ENCODE data around the gene CCDC180. TPM values are rescaled to one million over a fixed set of nuclear protein-coding genes. Genes with fewer than 3 reads are reported as not detected.

The CCDC180 gene
- total RNA-seq, 1 donor = 3.0 TPM

DNA sequence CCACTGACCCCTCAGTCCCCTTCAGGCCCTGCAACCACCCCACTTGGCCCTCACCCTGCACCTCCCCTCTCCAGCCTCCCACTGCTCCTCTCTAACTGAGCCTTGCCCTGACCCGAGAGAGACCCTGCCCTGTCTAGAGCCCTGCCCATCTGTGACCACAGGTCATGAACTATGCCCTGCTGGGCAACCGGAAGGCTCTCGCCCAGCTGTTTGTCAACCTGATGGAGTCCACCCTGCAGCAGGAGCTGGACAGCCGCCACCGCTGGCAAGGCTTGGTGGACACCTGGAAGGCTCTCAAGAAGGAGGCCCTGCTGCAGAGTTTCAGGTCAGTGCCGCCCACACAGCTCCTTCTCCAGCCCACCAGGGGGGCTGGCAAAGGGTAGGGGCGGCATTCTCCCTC, 9.4 kb downstream of the CCDC180 start:
- TF ChIP-seq, protein P1, sequence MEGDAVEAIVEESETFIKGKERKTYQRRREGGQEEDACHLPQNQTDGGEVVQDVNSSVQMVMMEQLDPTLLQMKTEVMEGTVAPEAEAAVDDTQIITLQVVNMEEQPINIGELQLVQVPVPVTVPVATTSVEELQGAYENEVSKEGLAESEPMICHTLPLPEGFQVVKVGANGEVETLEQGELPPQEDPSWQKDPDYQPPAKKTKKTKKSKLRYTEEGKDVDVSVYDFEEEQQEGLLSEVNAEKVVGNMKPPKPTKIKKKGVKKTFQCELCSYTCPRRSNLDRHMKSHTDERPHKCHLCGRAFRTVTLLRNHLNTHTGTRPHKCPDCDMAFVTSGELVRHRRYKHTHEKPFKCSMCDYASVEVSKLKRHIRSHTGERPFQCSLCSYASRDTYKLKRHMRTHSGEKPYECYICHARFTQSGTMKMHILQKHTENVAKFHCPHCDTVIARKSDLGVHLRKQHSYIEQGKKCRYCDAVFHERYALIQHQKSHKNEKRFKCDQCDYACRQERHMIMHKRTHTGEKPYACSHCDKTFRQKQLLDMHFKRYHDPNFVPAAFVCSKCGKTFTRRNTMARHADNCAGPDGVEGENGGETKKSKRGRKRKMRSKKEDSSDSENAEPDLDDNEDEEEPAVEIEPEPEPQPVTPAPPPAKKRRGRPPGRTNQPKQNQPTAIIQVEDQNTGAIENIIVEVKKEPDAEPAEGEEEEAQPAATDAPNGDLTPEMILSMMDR (IDR thresholded peaks at IDR 0.05; ENCODE audit: insufficient read depth, low read depth, low read length) = no peak
- H3K4me3 ChIP-seq (ENCODE audit: low read depth, low read length) = no peak overlapping the region
- DNase-seq (ENCODE audit: low read depth) = no peak

DNA sequence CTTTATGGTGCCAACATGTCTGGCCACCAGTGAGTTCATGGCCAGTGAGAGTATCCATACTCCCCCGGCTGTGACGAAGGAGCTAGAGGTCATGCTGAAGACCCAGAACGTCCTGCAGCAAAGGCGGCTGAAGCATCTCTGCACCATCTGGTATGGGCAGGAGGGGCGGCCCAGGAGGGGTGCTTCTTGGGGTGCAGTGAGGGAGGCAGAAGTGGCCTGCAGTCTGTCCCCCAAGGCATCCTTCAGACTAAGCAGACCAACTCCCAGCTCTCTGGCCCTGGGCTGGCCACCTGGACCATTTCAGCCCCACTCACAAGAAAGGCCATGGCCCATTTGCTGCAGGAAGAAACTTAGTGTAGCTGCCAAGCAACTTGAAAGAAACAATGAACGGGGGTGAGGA, 11.0 kb downstream of the CCDC180 start:
- DNase-seq (ENCODE audit: low read depth) = no peak
- TF ChIP-seq, protein P1 (IDR thresholded peaks at IDR 0.05; ENCODE audit: insufficient read depth, low read depth, low read length) = no peak
- no peak overlapping the region for H3K4me3 ChIP-seq (ENCODE audit: low read depth, low read length)

DNA sequence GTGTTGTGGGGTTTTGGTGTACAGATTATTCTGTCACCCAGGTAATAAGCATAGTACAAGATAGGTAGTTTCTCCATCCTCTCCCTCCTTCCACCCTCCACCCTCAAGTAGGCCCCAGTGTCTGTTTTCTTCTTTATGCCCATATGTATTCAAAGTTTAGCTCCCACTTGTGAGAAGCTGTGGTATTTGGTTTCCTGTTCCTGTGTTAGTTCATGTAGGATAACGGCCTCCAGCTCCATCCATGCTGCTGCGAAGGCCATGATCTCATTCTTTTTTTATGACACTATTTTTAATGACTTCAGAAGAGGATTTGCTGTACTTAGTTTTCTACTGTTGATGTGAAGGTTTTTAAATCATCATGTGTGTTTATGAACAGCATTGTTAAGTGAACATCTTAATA, 11.9 kb downstream of the CCDC180 start:
- TF ChIP-seq, protein P1 (IDR thresholded peaks at IDR 0.05; ENCODE audit: insufficient read depth, low read depth, low read length) = no peak
- DNase-seq (ENCODE audit: low read depth) = no peak
- H3K4me3 ChIP-seq (ENCODE audit: low read depth, low read length) = no peak overlapping the region

DNA sequence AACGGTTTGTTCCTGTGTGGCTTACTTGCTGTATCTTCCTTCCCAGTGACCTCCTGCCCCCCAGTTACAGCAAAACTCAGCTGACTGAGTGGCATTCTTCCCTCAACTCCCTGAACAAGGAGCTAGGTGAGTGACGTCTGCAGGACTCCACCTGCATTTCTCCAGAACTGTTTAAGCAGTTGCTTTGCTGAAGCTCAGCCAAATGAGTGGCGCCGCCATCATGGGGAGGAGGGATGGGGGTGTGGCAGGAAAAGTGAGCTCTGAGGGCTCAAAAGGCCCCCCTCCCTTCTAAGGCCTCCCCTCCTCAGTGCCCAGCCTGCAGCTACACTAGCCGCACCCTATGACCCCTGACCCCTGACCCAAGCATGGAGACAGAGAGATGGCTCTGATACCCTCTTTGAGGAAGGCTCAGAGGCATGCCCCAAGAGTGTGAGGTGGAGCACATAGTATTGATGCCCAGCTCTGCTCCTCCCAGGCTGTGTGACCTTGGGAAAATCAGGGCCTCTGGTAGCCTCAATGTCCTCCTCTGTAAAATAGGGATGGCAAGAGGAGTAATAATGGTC, 12.7 kb downstream of the CCDC180 start:
- H3K4me3 ChIP-seq (ENCODE audit: low read depth, low read length) = no peak overlapping the region
- TF ChIP-seq, protein P1 (IDR thresholded peaks at IDR 0.05; ENCODE audit: insufficient read depth, low read depth, low read length) = no peak
- DNase-seq (ENCODE audit: low read depth) = no peak

DNA sequence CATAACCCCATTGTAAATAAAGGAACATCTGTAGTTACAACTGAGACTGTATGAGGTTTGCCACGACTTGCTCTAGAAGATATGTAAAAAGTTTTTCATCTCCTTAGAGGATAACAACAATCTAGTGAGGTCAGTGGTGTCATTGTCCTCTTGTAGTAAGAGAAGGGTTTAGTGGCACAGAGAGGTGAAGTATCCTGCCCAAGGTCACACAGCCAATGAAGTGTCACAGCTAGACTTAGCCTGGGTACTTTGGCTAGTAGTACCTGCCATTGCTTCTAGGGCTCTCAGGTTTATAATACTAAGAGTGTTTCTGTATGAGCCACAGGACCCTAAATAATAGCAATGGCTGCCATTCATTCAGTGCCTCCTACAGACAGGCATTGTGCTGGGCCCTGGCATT, 13.8 kb downstream of the CCDC180 start:
- no peak for DNase-seq (ENCODE audit: low read depth)
- TF ChIP-seq, protein P1 (IDR thresholded peaks at IDR 0.05; ENCODE audit: insufficient read depth, low read depth, low read length) = no peak
- no peak overlapping the region for H3K4me3 ChIP-seq (ENCODE audit: low read depth, low read length)

DNA sequence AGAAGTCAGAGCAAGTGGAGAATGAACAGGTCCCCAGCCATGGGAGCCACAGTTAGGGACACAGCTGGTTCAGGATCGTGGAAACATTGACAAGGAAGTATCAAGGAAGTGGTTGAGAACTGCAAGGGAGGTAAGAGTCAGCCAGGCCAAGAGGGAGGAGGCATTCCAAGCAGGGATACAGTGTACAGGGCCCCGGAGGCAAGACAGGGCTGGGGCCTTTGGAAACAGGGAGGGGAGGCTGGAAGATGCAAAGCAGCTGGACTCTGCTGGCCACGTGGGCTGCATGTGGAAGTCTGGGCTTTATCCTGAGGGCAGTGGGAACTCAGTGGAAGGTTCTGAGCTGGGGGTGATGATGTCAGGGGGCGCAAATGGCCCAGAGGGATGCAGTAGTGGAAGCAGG, 14.2 kb downstream of the CCDC180 start:
- peak; percentile 5 for DNase-seq (ENCODE audit: low read depth)
- TF ChIP-seq, protein P1 (IDR thresholded peaks at IDR 0.05; ENCODE audit: insufficient read depth, low read depth, low read length) = no peak
- H3K4me3 ChIP-seq (ENCODE audit: low read depth, low read length) = no peak overlapping the region

DNA sequence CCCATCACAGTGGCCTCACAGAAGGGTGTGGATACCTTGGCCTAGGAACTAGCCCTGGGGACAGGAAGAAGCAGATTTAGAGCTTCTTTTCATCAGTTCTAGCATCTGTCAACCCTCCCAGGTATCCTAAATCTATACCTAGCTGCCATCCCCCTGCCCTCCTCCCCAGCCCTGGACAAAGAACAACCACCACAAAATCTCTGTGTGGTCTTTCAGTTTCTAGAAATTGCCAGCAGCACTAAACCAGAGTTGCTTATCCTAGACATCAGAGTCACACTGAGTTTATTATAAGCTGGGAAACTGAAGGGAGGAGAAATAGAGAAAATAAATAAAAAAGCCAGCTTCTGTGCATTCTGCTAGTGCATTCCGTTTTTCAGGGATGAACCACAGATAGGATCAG, 14.6 kb downstream of the CCDC180 start:
- no peak for DNase-seq (ENCODE audit: low read depth)
- no peak overlapping the region for H3K4me3 ChIP-seq (ENCODE audit: low read depth, low read length)
- TF ChIP-seq, protein P1 (IDR thresholded peaks at IDR 0.05; ENCODE audit: insufficient read depth, low read depth, low read length) = no peak

Data from fibroblast of villous mesenchyme (primary cell).